Left lobe of liver (tissue), 2 donors: Measurements from ENCODE around the gene SNX9. TPM values are rescaled to one million over a fixed set of nuclear protein-coding genes. Genes with fewer than 3 reads are reported as not detected.
"Not testable (repeated sequence)": the region's sequence is repeated elsewhere in the genome, so short reads cannot be mapped to it uniquely, and the experiment has no call there.

Experiments
- ATAC-seq: fragments of 200-7000 bp; cut with Tn5 transposase; one replicate; pipeline ENCODE4 v1.9.1; 2020; ENCODE audit warnings: mild to moderate bottlenecking, moderate library complexity
- DNase-seq: peaks from one replicate; pipeline ENCODE4 v3.0.0-alpha.2; 2020; ENCODE audit warnings: low spot score
- total RNA-seq: library from RNA; stranded (reverse); gene quantifications from one replicate; pipeline ENCODE4 v1.2.1, GENCODE V29; 2021
- donor health status: DM: no; HTN: no; CAD: no; lungs with moderate emphysema.
- donor health status: DM: no; HTN: yes; CAD: no.

Gene SNX9
- 25.5 TPM for total RNA-seq

GRCh38 chr6:157823001-157823527 is at the start of gene SNX9:
SNX9 (plus strand) TSS chr6:157823246; CDS start chr6:157823435, 189 bp downstream.
- ATAC-seq (peak; percentile 88), DNase-seq (peak; percentile 84)

GRCh38 chr6:157773248-157773773 is 49.7 kb upstream of the SNX9 start:
- ATAC-seq (no peak), DNase-seq (no peak)

GRCh38 chr6:157774153-157775135 is 48.6 kb upstream of the SNX9 start:
- peak; percentile 83 for ATAC-seq

GRCh38 chr6:157775376-157775775 is 47.7 kb upstream of the SNX9 start:
- ATAC-seq (no peak), DNase-seq (no peak)

More at GRCh38 chr6:157774153-157775135, 48.6 kb upstream of the SNX9 start:
- no peak for DNase-seq

- DNase-seq = no peak
- ATAC-seq = no peak
Observed at GRCh38 chr6:157777344-157777743, 45.7 kb upstream of the SNX9 start.

- ATAC-seq (no peak), DNase-seq (no peak)
Observed at GRCh38 chr6:157778719-157779118, 44.3 kb upstream of the SNX9 start.

- ATAC-seq = no peak
- no peak for DNase-seq
Observed at GRCh38 chr6:157779705-157780604, 43.1 kb upstream of the SNX9 start.

- no peak for ATAC-seq
- DNase-seq = no peak
Observed at GRCh38 chr6:157785636-157786035, 37.4 kb upstream of the SNX9 start.

GRCh38 chr6:157786221-157786620 is 36.8 kb upstream of the SNX9 start:
- ATAC-seq (no peak), DNase-seq (no peak)

GRCh38 chr6:157787080-157787479 is 36.0 kb upstream of the SNX9 start:
- ATAC-seq (peak; percentile 95), DNase-seq (peak; percentile 80)

- DNase-seq = no peak
- no peak for ATAC-seq
Observed at GRCh38 chr6:157788180-157788579, 34.9 kb upstream of the SNX9 start.

GRCh38 chr6:157789297-157789696 is 33.7 kb upstream of the SNX9 start:
- ATAC-seq = no peak
- no peak for DNase-seq

- ATAC-seq (no peak), DNase-seq (no peak)
Observed at GRCh38 chr6:157789861-157790260, 33.2 kb upstream of the SNX9 start.

GRCh38 chr6:157790548-157791160 is 32.4 kb upstream of the SNX9 start:
- DNase-seq (no peak), ATAC-seq (no peak)

GRCh38 chr6:157791450-157791849 is 31.6 kb upstream of the SNX9 start:
- peak; percentile 65 for ATAC-seq
- no peak for DNase-seq

- ATAC-seq = no peak
Observed at GRCh38 chr6:157792671-157793070, 30.4 kb upstream of the SNX9 start.

GRCh38 chr6:157794012-157794411 is 29.0 kb upstream of the SNX9 start:
- ATAC-seq, DNase-seq: not testable (repeated sequence)

More at GRCh38 chr6:157792671-157793070, 30.4 kb upstream of the SNX9 start:
- DNase-seq = no peak

GRCh38 chr6:157795841-157796240 is 27.2 kb upstream of the SNX9 start:
- DNase-seq (no peak), ATAC-seq (no peak)

- no peak for DNase-seq
- no peak for ATAC-seq
Observed at GRCh38 chr6:157798851-157799250, 24.2 kb upstream of the SNX9 start.

- ATAC-seq, DNase-seq: not testable (repeated sequence)
Observed at GRCh38 chr6:157799561-157799960, 23.5 kb upstream of the SNX9 start.
